NCI-H2107 treated with DMSO at 0.1 percent for 48 hours (cell line): ENCODE results near the gene STK39.

Source experiments
- DNase-seq: peaks from one replicate; lab custom pipeline; 2025; ENCODE audit not compliant: unreplicated experiment; lab: John Stamatoyannopoulos, UW

Gene STK39

GRCh38 chr2:168021800-168022587 lies 225.4 kb downstream of the STK39 start:
- DNase-seq = no peak

DNA sequence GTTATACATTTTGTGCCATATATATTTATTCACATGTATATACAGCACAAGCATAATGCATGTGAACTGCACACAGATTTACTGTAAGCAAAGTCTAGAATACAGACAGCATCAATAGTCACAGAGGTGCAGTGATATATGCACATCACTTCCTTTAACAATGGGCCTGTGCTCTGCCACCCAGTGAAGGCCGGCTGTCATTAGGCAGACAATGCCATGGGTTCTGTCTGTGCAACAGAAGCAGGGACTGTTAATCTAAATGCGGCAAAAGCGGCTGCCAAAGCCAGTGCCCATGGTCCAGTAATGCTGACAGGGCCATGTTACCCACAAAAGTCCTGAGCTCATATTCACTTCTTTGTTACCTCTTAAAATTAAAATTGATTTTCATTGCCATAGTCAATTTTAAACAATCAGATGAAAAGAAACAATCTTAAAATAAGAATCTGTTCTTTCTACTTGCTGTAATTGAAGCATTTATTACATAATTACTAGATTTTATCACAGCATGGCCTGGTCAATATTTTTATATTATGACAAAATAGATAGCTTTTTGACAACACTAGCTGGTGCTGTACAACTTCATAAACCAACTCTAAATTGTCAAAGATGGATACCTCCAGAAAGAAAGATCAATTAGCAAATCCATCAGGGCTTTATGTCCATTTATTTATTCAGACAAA lies 232.0 kb downstream of the STK39 start:
- no peak for DNase-seq

DNA sequence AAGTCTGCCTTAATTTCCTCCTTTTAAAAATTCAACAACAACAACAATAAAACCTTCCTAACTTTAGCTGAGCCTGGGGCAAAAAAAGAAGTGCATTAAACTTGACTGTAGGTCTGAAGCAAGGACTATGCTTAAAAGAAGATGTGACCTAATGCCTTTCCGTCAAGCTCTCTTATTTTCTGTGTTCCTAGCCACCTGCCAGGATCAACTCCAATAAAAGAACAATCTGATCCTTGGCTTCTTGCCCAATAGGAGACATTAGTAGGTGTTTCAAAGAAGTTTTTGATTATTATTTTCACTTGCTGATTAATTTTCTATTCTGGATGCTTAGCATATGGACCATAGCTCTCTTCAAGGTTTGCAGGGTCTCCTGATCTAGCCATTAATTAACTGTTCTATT lies 237.5 kb downstream of the STK39 start:
- no peak for DNase-seq

DNA sequence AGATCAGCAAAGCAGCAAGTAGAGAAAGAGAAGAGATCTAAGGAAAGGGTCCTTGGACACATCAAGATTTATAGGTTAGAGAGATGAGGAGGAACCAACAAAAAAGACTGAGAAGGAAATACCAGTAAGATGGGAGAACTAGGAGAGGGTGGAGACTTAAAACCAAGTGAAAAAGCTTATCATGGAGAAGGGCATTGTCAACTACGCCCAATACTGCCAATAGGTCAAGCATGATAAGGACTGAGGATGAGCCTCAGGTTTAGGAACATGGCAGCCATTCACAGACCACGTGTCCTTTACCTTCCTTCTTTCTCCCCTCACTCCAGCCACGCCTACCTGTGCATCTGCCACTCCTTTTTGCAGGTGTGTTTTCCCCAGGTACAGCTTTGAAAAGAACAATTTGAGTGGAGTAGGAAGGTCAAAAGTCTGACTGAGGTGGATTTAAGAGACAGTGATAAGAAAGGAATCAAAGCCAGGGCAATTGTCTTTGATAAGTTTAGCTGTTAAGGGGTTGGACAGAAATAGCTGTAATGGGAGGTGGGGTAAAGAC lies 238.7 kb downstream of the STK39 start:
- no peak for DNase-seq

GRCh38 chr2:168006498-168006897 lies 240.9 kb downstream of the STK39 start:
- no peak for DNase-seq

DNA sequence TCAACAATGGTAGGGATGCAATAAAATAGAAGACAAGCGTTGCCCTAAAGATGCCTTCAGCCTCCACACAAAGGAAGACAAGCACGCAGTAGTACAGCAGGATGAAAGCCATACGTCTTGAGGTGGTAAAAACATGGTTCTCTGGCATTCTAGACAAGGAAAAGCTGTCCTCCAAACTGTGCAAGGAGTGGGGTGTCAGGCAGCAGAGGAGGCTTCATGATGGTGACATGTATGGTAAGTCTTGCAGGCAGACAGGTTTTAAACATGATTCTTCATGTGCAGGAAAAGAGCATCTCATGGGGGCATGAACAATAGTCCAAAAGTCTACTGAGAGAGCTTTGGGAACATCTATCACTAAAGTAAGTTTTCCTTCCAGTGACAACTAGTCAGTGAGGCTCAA lies 241.8 kb downstream of the STK39 start:
- DNase-seq = no peak

DNA sequence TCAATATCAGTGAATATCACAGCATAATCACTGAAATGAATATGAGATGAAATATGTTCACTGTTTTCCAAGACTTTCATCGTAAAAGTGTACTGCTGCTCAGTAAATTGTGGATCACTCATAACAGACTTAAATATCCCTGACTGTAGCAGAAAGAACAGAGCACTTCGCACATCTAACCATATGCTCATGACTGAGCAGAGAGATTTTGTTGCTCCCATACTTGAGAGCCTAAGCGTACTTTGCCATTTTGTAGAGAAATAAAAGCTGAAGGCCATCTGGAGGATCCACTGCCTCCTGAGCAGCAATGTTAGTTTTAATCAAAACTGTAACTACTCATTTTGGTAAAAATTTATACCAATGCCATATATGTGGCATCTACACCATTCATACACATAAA lies 243.5 kb downstream of the STK39 start:
- DNase-seq = no peak

DNA sequence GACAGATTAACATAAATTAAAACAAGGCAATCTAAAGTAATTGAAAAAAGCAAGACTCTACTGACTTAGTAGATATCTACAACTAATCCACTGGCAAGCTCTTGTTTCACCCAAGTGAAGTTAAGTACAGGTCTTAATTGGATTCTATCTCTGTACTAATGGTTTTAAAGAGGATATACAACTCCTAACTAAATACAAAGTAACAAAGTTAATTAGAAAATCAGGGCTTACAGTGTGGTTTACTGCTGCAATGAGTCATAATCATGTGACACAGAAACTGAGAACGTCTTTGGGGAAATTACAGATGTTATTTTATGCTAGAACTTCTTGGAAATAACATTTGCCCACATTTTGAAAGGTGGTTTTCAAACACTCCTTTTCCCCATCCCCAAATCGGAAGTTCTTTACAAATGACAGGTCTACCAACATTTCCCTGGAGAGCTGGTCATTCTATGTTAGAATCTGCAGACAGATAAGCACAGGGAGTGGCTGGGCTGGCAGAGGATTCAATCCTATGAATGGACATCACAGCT lies 245.3 kb downstream of the STK39 start:
- no peak for DNase-seq

- DNase-seq = no peak
These were observed 255.1 kb downstream of the STK39 start for GRCh38 chr2:167992278-167992677.

GRCh38 chr2:167990062-167990461 lies 257.3 kb downstream of the STK39 start:
- DNase-seq = no peak

- no peak for DNase-seq
These were observed 259.1 kb downstream of the STK39 start for GRCh38 chr2:167988296-167988695.

DNA sequence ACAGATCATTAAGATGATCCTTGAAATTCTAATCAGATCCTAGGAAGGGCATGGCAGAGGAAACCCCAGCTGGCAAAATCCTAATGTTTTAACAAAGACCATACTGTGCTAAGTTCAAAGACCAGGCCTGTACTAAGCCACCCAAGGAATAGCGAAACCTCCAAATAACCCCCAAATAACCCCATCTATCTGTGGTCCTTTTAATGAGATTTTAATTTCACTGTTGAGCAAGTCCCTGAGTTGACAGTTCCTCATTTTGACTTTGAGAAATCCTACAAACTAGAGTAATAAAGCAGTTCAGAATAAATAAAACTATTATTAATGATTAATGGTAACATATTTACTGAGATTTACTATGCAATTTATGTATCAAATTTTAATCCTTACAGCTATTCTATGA lies 259.8 kb downstream of the STK39 start:
- DNase-seq = no peak

DNA sequence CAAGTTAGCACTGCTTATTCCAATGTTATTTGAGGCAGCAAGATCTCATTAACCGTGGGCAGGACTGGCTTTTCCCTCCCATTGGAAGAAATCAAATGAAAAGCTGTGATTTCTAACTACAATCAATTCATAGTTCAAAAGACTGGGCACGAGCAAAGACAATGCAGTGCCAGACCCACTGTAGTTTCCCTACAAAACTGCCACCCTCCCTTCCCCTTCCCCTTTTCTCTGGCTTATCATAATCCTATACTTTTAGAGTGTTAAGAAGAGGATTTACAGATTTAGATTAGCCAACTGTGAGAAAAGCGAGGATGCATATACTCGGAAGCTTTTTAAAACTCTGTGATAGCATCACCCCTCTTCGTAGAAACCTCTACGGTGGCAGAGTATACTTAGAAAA lies 260.4 kb downstream of the STK39 start:
- DNase-seq = no peak

GRCh38 chr2:167986223-167986622 lies 261.2 kb downstream of the STK39 start:
- no peak for DNase-seq

- DNase-seq = no peak
These were observed 265.4 kb downstream of the STK39 start for GRCh38 chr2:167981945-167982344.

- DNase-seq = no peak
These were observed 267.0 kb downstream of the STK39 start for GRCh38 chr2:167980439-167980838.

DNA sequence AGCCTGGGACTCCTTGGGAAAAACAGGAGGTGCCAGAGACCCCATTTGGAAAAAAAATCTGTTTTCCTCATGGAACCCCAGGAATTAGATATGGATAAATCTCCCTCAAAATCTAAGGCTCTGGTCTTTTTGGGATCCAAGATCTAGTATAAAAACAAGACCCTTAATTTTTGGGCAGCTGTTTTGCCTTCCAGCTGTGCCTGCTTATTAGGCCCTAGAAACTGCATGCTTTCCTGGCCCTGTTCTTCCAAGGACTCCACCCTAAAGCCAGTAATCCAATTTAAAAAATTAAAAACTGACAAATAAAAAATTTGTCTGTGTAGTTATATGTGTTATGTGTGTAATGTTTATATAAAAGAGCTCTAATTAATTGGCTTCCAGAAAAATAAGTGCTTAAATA lies 274.6 kb downstream of the STK39 start:
- no peak for DNase-seq

GRCh38 chr2:167972020-167972419 lies 275.4 kb downstream of the STK39 start:
- no peak for DNase-seq

DNA sequence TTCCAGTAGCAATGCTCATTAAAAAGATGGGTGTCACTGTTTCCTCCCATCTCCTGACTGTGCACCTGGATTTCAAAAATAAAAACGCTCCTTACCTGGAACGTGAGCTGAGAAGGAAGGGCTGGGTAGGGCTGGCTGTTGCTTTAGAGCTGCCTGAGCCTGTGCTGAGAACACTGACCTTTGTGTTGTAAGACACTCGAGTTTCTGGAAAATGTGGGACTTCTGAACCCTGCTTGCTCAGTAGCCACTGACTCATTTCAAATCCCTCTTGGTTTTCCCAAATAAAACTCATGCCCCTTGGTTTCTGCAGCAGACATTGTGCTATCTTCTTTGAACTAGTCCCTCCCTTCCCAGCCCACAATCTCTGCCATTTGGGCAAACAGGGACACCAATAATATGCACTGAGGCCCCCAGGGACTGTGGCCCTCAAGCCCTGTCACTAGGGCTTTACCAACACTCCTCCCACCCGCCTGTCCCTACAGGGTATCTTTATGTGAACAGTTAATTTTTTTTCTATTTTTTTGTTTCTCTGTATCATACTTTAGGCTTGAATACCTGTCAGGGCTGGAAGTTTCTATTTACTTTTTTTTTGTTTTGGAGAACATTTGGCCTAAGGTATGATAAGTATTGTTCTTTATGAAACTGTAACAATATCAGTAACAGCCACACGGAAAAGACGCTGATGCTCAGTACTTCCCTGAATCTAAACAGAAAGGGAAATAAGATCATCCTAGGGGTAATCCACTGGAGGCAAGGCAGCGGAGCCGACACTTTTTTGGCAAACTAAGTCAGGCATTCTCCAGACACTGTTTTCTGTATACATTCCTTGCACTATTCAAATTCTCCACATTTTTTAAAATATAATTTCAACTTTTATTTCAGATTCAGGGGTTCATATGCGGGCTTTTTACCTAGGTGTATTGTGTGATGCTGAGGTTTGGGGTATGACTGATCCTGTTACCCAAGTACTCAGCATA lies 280.2 kb downstream of the STK39 start:
- DNase-seq = no peak

GRCh38 chr2:167965907-167966761 lies 281.3 kb downstream of the STK39 start:
- DNase-seq = no peak
